HG02623 (cell line): ENCODE data around the gene PPP1R3F.

ENCODE experiments used
- ATAC-seq: cut with Tn5 transposase; IDR thresholded peaks from one replicate; pipeline ENCODE4 v1.9.1; 2021; ENCODE audit warnings: moderate library complexity; ENCODE audit not compliant: unreplicated experiment

PPP1R3F gene

GRCh38 chrX:49269767-49270248 lies at the start of gene PPP1R3F:
Gene PPP1R3F, plus strand, starts transcription at chrX:49269793. Its CDS starts 77 bp downstream, at chrX:49269870.
- ATAC-seq = peak; percentile 23

- ATAC-seq = no peak
Measured at GRCh38 chrX:49220100-49220499, 49.5 kb upstream of the PPP1R3F start.

GRCh38 chrX:49221868-49222267 lies 47.7 kb upstream of the PPP1R3F start:
- ATAC-seq = no peak

- no peak for ATAC-seq
Measured at GRCh38 chrX:49225858-49226257, 43.7 kb upstream of the PPP1R3F start.

DNA sequence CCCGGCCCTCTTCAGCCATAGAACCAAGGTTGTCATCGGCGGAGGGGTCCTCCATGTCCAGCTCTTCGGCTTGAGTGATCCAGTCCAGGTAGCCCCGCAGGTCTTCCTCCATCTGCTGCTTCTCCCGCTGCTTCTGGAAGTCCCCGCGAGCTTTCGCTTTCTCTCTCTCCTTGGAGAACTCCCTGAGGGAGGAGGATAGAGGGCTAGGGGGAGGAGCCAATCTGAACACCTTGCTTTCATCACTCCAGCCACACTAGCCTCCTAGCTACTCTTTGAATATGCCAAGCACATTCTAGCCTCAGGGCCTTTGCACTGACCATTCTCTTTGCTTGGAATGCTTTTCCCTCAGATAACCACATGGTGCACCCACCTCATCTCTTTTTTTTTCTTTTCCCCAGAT lies 42.6 kb upstream of the PPP1R3F start:
- ATAC-seq = no peak

GRCh38 chrX:49227726-49228125 lies 41.9 kb upstream of the PPP1R3F start:
- ATAC-seq = no peak

- no peak for ATAC-seq
Measured at GRCh38 chrX:49228185-49228584, 41.4 kb upstream of the PPP1R3F start.

GRCh38 chrX:49230500-49231232 lies 38.9 kb upstream of the PPP1R3F start:
- peak; percentile 60 for ATAC-seq

DNA sequence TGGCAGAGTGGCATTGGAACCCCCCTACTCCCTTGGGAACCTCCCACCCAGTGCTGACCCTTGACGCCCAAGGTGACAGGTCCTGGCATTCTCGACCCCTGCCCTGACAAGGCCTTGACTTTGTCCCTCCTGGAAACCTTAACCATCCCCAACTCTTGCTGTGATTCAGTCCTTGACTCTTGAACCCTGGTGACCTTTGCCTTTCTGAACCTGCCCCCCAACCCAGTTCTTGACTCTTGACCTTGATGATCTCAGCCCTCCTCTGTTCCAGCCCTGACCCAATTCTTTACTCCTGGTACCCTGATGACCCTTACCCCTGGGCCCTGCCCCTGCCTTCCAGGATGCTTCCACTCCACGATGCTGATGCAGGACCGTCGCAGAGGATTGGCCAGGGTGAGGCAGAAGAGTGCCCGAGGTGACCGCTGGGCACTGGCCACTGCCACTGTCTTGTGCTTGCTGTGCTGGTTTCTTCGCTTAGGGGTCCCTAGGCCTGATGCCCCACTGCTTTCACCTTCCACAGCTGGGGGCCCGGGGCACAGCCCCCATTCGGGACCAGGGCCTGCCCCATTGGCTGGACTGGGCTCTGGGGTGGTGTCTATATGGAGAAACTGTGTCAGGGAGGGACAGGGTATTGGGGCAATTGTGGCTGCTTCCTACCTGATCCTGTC lies 38.1 kb upstream of the PPP1R3F start:
- ATAC-seq = no peak

DNA sequence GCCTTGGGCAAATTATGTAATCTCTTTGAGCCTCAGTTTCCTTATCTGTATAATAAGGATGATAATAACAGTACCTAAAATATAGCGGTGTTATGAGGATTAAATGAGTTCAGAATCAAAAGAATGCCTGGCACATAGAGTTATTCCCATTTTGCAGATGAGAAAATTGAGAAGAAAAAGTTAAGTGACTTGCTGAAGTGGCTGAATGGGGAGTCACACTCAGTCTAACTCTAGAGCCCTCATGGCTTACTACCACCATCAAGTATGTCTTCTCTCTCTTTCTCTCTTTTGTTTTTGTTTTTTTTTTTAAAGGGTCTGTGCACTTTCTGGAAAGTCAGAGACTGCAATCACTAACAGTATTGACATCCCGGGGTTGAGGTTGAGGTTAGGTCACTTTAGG lies 37.1 kb upstream of the PPP1R3F start:
- no peak for ATAC-seq

DNA sequence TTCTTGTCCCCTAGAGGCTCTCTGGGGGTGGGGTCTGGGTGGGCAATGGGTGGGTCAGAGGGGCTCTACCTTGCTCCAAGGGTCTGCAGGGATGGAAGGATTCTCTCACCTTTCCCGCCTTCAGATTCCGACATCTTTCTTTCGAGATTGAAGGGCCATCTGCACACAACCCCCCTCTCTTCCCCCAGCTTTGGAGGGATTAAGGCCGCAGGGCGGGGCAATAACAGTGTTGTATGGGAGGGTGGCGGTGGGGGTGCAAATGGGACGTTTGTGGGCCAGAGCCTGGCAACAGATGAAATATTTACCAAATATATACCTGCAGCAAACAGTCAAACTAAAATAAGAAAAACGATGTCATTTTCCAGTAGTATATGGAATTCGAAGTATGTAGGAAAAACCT lies 36.4 kb upstream of the PPP1R3F start, which contains the start of gene CACNA1F:
Gene CACNA1F (minus strand): TSS at position 165 of the 400 bp plus-strand sequence. CDS start 31 bp downstream, at position 134.
- ATAC-seq = no peak

DNA sequence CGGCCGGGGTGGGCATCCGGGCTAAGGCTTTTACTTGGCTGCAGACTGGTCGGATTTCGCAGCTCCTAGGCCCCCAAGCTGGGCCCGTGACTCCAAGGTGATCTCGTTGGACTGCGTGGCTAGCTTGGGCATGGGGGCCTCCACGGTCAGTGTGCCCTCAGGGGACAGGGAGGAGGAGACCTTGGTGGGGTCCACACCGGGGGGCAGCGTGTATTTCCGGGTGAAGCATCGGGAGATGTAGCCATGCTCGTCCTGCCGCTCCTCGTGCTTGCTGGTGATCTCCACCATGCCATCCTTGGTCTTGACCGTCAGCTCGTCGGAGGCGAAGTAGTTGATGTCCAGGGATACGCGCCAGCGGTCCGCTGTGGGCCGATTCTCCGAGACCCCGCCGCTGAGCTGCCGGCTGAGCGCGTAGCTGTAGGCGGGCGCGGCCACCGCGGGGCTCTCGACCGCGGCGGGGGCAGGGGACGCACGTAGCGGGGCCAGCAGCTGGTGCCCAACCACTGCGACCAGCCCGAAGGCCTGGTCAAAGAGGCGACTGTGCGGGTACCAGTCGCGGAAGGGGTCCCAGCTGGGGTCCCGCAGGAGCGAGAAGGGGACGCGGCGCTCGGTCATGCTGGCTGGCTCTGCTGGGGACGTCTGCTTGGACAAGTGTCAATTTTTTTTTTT lies 35.6 kb upstream of the PPP1R3F start:
- ATAC-seq = no peak

DNA sequence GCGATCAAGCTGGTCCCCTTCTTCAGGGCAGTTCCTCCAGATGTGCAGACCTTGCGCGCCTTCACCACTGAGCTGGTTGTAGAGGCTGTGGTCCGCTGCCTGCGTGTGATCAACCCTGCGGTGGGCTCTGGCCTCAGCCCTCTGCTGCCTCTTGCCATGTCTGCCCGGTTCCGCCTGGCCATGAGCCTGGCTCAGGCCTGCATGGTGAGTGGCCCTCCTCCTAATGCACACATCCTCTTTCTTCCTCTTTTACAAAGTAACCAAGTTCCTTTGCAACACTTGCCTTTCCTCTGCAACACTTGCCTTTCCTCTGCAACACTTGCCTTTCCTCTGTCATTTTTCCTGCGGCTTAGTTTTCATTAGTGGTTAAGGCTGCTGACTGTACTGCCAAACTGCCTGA lies 32.5 kb upstream of the PPP1R3F start:
- ATAC-seq = no peak

DNA sequence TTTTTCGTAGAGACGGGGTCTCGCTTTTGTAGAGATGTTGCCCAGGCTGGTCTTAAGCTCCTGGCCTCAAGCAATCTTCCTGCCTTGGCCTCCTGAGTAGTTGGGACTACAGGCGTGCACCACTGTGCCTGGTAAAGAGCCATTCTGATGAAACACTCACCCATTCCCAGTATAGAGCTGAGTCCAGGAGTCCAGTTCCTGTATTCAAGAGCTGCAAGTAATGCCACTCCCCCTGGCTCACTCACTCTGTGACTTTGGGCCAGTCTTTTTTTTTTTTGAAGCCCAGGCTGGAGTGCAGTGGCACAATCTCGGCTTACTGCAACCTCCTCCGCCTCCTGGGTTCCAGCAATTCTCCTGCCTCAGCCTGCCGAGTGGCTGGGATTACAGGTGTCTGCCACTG lies 30.9 kb upstream of the PPP1R3F start:
- no peak for ATAC-seq

- no peak for ATAC-seq
Measured at GRCh38 chrX:49242545-49243066, 27.0 kb upstream of the PPP1R3F start.

- ATAC-seq = no peak
Measured at GRCh38 chrX:49243166-49243565, 26.4 kb upstream of the PPP1R3F start.

DNA sequence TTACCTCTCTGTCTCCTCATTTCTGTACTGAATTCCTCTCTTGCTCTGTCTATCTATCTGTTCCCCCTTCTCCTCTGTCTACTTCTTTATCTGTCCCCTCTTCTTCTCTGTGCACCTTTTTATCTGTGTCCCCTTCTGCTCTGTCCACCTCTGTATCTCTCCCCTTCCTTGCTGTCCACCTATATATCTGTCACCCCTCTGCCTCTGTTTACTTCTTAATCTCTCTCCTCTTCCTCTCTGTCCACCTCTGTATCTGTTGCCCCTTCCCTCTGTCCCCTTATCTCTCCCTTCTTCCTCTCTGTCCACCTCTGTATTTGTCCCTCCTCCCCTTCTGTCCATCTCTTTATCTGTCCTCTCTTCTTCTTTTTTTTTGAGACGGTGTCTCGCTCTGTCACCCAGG lies 25.4 kb upstream of the PPP1R3F start:
- no peak for ATAC-seq

DNA sequence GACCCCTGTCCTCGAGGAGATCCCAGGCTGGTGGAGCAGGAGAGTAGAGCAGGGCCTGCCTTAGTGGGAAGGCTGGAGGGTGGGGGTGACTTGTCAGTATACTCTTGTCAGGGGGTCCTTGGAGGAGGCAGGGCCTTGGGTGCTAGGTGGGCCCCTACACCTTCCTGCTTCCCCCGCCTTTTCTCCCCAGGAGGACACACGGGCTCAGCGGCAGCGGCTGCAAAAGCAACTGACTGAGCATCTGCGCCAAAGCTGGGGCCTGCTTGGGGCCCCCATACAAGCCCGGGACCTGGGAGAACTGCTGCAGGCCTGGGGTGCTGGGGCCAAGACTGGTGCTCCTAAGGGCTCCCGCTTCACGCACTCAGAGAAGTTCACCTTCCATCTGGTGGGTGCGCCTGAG lies 23.1 kb upstream of the PPP1R3F start:
- ATAC-seq = no peak

- no peak for ATAC-seq
Measured at GRCh38 chrX:49247346-49247745, 22.2 kb upstream of the PPP1R3F start.

DNA sequence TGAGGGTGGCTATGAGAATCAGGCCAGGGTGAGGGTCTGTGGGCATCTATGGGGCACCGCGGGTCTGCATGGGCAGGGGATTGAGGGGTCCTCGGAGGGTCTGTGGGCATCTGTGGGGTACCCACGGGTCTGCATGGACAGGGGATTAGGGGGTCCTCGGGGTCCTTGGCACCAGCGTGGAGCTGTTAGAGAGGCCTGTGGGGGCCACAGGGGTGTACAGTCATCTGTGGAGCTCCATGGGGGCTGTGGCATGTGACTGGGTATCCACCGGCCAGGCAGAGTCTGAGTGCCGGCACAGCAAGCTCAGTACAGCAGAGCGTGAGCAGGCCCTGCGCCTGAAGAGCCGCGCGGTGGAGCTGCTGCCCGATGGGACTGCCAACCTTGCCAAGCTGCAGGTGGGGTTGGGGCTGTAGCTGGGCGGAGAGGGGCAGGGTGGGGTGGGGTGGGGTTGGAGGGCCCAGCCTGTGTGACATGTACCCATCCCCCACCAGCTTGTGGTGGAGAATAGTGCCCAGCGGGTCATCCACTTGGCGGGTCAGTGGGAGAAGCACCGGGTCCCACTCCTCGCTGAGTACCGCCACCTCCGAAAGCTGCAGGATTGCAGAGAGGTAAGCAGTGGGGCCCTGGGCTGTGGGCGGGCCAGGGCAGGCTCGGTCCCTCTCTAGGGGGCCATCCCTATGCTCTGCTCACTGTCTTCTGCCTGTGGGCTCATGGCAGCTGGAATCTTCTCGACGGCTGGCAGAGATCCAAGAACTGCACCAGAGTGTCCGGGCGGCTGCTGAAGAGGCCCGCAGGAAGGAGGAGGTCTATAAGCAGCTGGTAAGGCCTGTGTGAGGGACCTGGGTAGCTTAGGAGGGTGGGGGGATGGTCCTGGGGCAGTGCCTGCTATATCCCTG lies 21.4 kb upstream of the PPP1R3F start:
- no peak for ATAC-seq

GRCh38 chrX:49249071-49249470 lies 20.5 kb upstream of the PPP1R3F start:
- no peak for ATAC-seq
